Caco-2 (cell line): ENCODE data around the gene SOAT2. TPM values are rescaled to one million over a fixed set of nuclear protein-coding genes. Genes with fewer than 3 reads are reported as not detected.

ENCODE experiments used
- BruUV-seq: library from RNA; stranded (reverse); fragments of 400-500 nt; replicated peaks from 2 replicates; lab custom pipeline; 2021; lab: Mats Ljungman, UMichigan
- CTCF ChIA-PET: fragments of 300-600 bp; sonication (Branson Sonifier 250); formaldehyde crosslinking; loops from one replicate; lab custom pipeline; 2022; ENCODE audit warnings: antibody characterized with exemption; lab: Charles Lee
- POLR2A ChIA-PET: fragments of 300-600 bp; sonication (Branson Sonifier 250); formaldehyde crosslinking; loops from one replicate; lab custom pipeline; 2022; ENCODE audit warnings: antibody characterized with exemption; lab: Charles Lee
- DNase-seq, 2 experiments: peaks; one replicate each; pipeline versions ENCODE4 v3.0.0 to v3.0.0-alpha.2; 2020 to 2022
- H3K27me3 ChIP-seq: replicated peaks from 2 replicates; pipeline ENCODE4 v1.6.0; 2011; ENCODE audit warnings: low read length; ENCODE audit not compliant: control insufficient read depth, insufficient read depth
- H3K36me3 ChIP-seq: 2 replicates; pipeline ENCODE4 v1.5.1; 2011; ENCODE audit warnings: low read length; ENCODE audit not compliant: control insufficient read depth, insufficient read depth
- H3K4me1 ChIP-seq: fragments of 250-450 bp; sonication (Bioruptor Pico); 2 replicates; pipeline ENCODE4 v1.5.1; 2020; ENCODE audit warnings: mild to moderate bottlenecking
- H3K4me3 ChIP-seq: 2 replicates; pipeline ENCODE4 v1.5.1; 2011; ENCODE audit warnings: low read depth, mild to moderate bottlenecking, control low read depth, low read length
- H3K9me3 ChIP-seq: fragments of 250-450 bp; sonication (Bioruptor Pico); 2 replicates; pipeline ENCODE4 v1.5.1; 2020; ENCODE audit warnings: mild to moderate bottlenecking, moderate library complexity
- H3K27ac Mint-ChIP-seq: one replicate; pipeline ENCODE4 v1.8.0; 2022; ENCODE audit warnings: mixed read lengths; ENCODE audit not compliant: unreplicated experiment
- H3K27me3 Mint-ChIP-seq: one replicate; pipeline ENCODE4 v1.8.0; 2022; ENCODE audit warnings: mixed read lengths; ENCODE audit not compliant: insufficient read depth, unreplicated experiment
- H3K36me3 Mint-ChIP-seq: one replicate; pipeline ENCODE4 v1.8.0; 2022; ENCODE audit warnings: mild to moderate bottlenecking, mixed read lengths; ENCODE audit not compliant: insufficient read depth, unreplicated experiment
- H3K4me1 Mint-ChIP-seq: one replicate; pipeline ENCODE4 v1.8.0; 2022; ENCODE audit warnings: low read depth, mixed read lengths; ENCODE audit not compliant: unreplicated experiment
- H3K4me3 Mint-ChIP-seq: one replicate; pipeline ENCODE4 v1.8.0; 2022; ENCODE audit warnings: mild to moderate bottlenecking, moderate library complexity, mixed read lengths; ENCODE audit not compliant: unreplicated experiment
- H3K9me3 Mint-ChIP-seq: one replicate; pipeline ENCODE4 v1.8.0; 2022; ENCODE audit warnings: mixed read lengths; ENCODE audit not compliant: unreplicated experiment
- intact Hi-C: fragments of 100-400 bp; cut with micrococcal nuclease; formaldehyde crosslinking; loops from one replicate; pipeline ENCODE4 v1.10.0; 2022; ENCODE audit not compliant: unreplicated experiment
- total RNA-seq: library from RNA; stranded (reverse); gene quantifications from 2 replicates; pipeline ENCODE4 v1.2.3, GENCODE V29; 2022
- TF ChIP-seq, protein P1 (sequence below), 2 experiments: fragments of 200-600 bp in 1 of 2; IDR thresholded peaks; 1 replicate in 1 of 2; 2 replicates in 1 of 2; pipeline versions ENCODE4 v1.5.1 to v1.8.0; 2011 to 2022; ENCODE audit warnings: antibody characterized with exemption in 1 of 2, control low read depth in 1 of 2, inconsistent platforms in 1 of 2, low read depth in 1 of 2, low read length in 1 of 2, mild to moderate bottlenecking in 1 of 2, moderate library complexity in 1 of 2; ENCODE audit not compliant: insufficient read depth in 1 of 2, severe bottlenecking in 1 of 2, unreplicated experiment in 1 of 2

Gene SOAT2
- total RNA-seq, 1 experiment from 2014 or later, result 6.5 TPM

- no peak overlapping the region for H3K4me3 Mint-ChIP-seq
- intact Hi-C loops, result no loop called here
- Histone ChIP-seq H3K4me3 (no peak overlapping the region), H3K9me3 (no peaks in the 10 kb centered on the region), H3K36me3 (no peaks in the 10 kb centered on the region; the same call in 1 of the 2 replicates), H3K4me1 (peaks cover 4% of the 10 kb centered on the region; the same call in 1 of the 2 replicates), H3K27me3 (no peaks in the 10 kb centered on the region)
- H3K4me1 Mint-ChIP-seq, result peaks cover 8% of the 10 kb centered on the region
- TF ChIP-seq, protein P1, sequence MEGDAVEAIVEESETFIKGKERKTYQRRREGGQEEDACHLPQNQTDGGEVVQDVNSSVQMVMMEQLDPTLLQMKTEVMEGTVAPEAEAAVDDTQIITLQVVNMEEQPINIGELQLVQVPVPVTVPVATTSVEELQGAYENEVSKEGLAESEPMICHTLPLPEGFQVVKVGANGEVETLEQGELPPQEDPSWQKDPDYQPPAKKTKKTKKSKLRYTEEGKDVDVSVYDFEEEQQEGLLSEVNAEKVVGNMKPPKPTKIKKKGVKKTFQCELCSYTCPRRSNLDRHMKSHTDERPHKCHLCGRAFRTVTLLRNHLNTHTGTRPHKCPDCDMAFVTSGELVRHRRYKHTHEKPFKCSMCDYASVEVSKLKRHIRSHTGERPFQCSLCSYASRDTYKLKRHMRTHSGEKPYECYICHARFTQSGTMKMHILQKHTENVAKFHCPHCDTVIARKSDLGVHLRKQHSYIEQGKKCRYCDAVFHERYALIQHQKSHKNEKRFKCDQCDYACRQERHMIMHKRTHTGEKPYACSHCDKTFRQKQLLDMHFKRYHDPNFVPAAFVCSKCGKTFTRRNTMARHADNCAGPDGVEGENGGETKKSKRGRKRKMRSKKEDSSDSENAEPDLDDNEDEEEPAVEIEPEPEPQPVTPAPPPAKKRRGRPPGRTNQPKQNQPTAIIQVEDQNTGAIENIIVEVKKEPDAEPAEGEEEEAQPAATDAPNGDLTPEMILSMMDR (IDR thresholded peaks at IDR 0.05; ENCODE audit: insufficient read depth in 1 of 2, low read depth in 1 of 2, low read length in 1 of 2, severe bottlenecking in 1 of 2, unreplicated experiment in 1 of 2), result no peak
- ChIA-PET CTCF (no interaction called here), POLR2A (no interaction called here)
- no peak overlapping the region for H3K27ac Mint-ChIP-seq
- no TSS peak for BruUV-seq
- H3K27me3 Mint-ChIP-seq, result no peaks in the 10 kb centered on the region
- no peak for DNase-seq
- H3K36me3 Mint-ChIP-seq, result peaks cover 12% of the 10 kb centered on the region
- H3K9me3 Mint-ChIP-seq, result no peaks in the 10 kb centered on the region
Measured at GRCh38 chr12:53074999-53075370, 28.3 kb upstream of the SOAT2 start.

GRCh38 chr12:53076461-53076860 is 26.8 kb upstream of the SOAT2 start:
- no peak overlapping the region for H3K4me3 Mint-ChIP-seq
- H3K4me3 ChIP-seq, result no peak overlapping the region
- H3K36me3 Mint-ChIP-seq, result peaks cover 12% of the 10 kb centered on the region
- no peak for DNase-seq
- H3K9me3 ChIP-seq, result no peaks in the 10 kb centered on the region
- H3K4me1 ChIP-seq, result peaks cover 4% of the 10 kb centered on the region; the same call in 1 of the 2 replicates
- intact Hi-C loops, result no loop called here
- TF ChIP-seq, protein P1 (IDR thresholded peaks at IDR 0.05; ENCODE audit: insufficient read depth in 1 of 2, low read depth in 1 of 2, low read length in 1 of 2, severe bottlenecking in 1 of 2, unreplicated experiment in 1 of 2), result no peak
- POLR2A ChIA-PET, result no interaction called here
- no peaks in the 10 kb centered on the region for H3K27me3 ChIP-seq
- H3K27me3 Mint-ChIP-seq, result no peaks in the 10 kb centered on the region
- H3K9me3 Mint-ChIP-seq, result no peaks in the 10 kb centered on the region
- no peak overlapping the region for H3K27ac Mint-ChIP-seq
- H3K36me3 ChIP-seq, result no peaks in the 10 kb centered on the region; the same call in 1 of the 2 replicates
- BruUV-seq, result no TSS peak
- peaks cover 18% of the 10 kb centered on the region for H3K4me1 Mint-ChIP-seq
- CTCF ChIA-PET, result no interaction called here

GRCh38 chr12:53077030-53077429 is 26.3 kb upstream of the SOAT2 start:
- Histone ChIP-seq H3K36me3 (no peaks in the 10 kb centered on the region; the same call in 1 of the 2 replicates), H3K4me3 (no peak overlapping the region), H3K9me3 (no peaks in the 10 kb centered on the region), H3K4me1 (peaks cover 4% of the 10 kb centered on the region; the same call in 1 of the 2 replicates), H3K27me3 (no peaks in the 10 kb centered on the region)
- H3K27ac Mint-ChIP-seq, result peak overlapping the region; percentile 45
- ChIA-PET POLR2A (no interaction called here), CTCF (interaction anchor here (1.0 kb wide), 1 partner anchor 11 kb away, joined by 4 read pairs; no protein-coding TSS in a partner anchor)
- intact Hi-C loops, result no loop called here
- H3K4me1 Mint-ChIP-seq, result peaks cover 16% of the 10 kb centered on the region
- no peaks in the 10 kb centered on the region for H3K27me3 Mint-ChIP-seq
- H3K36me3 Mint-ChIP-seq, result peaks cover 12% of the 10 kb centered on the region
- TF ChIP-seq, protein P1 (IDR thresholded peaks at IDR 0.05; ENCODE audit: insufficient read depth in 1 of 2, low read depth in 1 of 2, low read length in 1 of 2, severe bottlenecking in 1 of 2, unreplicated experiment in 1 of 2), result no peak
- BruUV-seq, result no TSS peak
- H3K4me3 Mint-ChIP-seq, result peak overlapping the region; percentile 27
- H3K9me3 Mint-ChIP-seq, result no peaks in the 10 kb centered on the region
- no peak for DNase-seq
